SU-DHL-6 (cell line): ENCODE results near the gene UNC93B1.

Experiments
- H2AFZ ChIP-seq: fragments of 200-600 bp; sonication (generic); 2 replicates; pipeline ENCODE4 v1.6.1; 2014; ENCODE audit warnings: low read depth, mild to moderate bottlenecking, moderate library complexity, mixed read lengths, antibody characterized with exemption, low read length; ENCODE audit not compliant: severe bottlenecking
- H3F3A ChIP-seq: fragments of 200-600 bp; shearing (Covaris generic); 2 replicates; pipeline ENCODE4 v1.6.0; 2016; ENCODE audit warnings: antibody characterized with exemption, mild to moderate bottlenecking; ENCODE audit not compliant: insufficient read depth
- H3K27ac ChIP-seq: fragments of 200-600 bp; sonication (generic); 2 replicates; pipeline ENCODE4 v1.5.1; 2016; ENCODE audit warnings: low read depth, mild to moderate bottlenecking, low read length, moderate library complexity, mixed read lengths
- H3K27me3 ChIP-seq: fragments of 200-600 bp; sonication (generic), shearing (Covaris generic); 2 replicates; pipeline ENCODE4 v1.6.0; 2014; ENCODE audit warnings: mild to moderate bottlenecking, low read length
- H3K36me3 ChIP-seq: fragments of 200-600 bp; sonication (generic); 2 replicates; pipeline ENCODE4 v1.6.1; 2014; ENCODE audit warnings: mild to moderate bottlenecking, low read length, mixed read lengths
- H3K4me2 ChIP-seq: fragments of 300-600, 200-600 bp; shearing (Covaris generic), sonication (generic); 2 replicates; pipeline ENCODE4 v1.6.0; 2014; ENCODE audit warnings: low read length, low read depth, mild to moderate bottlenecking; ENCODE audit not compliant: poor library complexity, severe bottlenecking
- H3K4me3 ChIP-seq: fragments of 200-600 bp; sonication (generic); 2 replicates; pipeline ENCODE4 v1.5.1; 2014; ENCODE audit warnings: antibody characterized with exemption, low read length, mild to moderate bottlenecking, mixed read lengths; ENCODE audit not compliant: insufficient read depth, poor library complexity, severe bottlenecking
- H3K79me2 ChIP-seq: fragments of 200-600 bp; sonication (generic); 2 replicates; pipeline ENCODE4 v1.6.1; 2014; ENCODE audit warnings: mild to moderate bottlenecking, low read length, moderate library complexity; ENCODE audit not compliant: insufficient read depth
- H3K9ac ChIP-seq: fragments of 200-600 bp; sonication (generic); 2 replicates; pipeline ENCODE4 v1.7.0; 2014; ENCODE audit warnings: mild to moderate bottlenecking, low read length
- H3K9me2 ChIP-seq: fragments of 200-600 bp; sonication (generic); replicated peaks from 2 replicates; pipeline ENCODE4 v1.6.1; 2014; ENCODE audit warnings: low read length; ENCODE audit not compliant: insufficient read depth
- H3K9me3 ChIP-seq: fragments of 200-600 bp; sonication (generic); 2 replicates; pipeline ENCODE4 v1.6.1; 2014; ENCODE audit warnings: low read length, mixed read lengths; ENCODE audit not compliant: insufficient read depth
- H4K20me1 ChIP-seq: fragments of 200-600 bp; sonication (generic); 2 replicates; pipeline ENCODE4 v1.6.1; 2014; ENCODE audit warnings: low read depth, mild to moderate bottlenecking, antibody characterized with exemption, low read length, moderate library complexity, mixed read lengths
- CTCF ChIP-seq: fragments of 200-600 bp; sonication (generic); IDR thresholded peaks from one replicate; pipeline ENCODE4 v1.5.1; 2017; ENCODE audit warnings: antibody characterized with exemption, mild to moderate bottlenecking, low read length, moderate library complexity; ENCODE audit not compliant: insufficient read depth, poor library complexity, severe bottlenecking
- EZH2phosphoT487 ChIP-seq: fragments of 200-600 bp; sonication (generic), shearing (Covaris generic); conservative IDR thresholded peaks from 2 replicates; pipeline ENCODE4 v1.6.1; 2018; ENCODE audit warnings: mild to moderate bottlenecking, antibody characterized with exemption, low read length, moderate library complexity, mixed read lengths

Gene UNC93B1

GRCh38 chr11:68016904-68017817, 13.3 kb upstream of the UNC93B1 start:
- Histone ChIP-seq H3F3A (no peaks in the 10 kb centered on the region), H3K9ac (no peak overlapping the region), H3K79me2 (no peaks in the 10 kb centered on the region), H3K4me2 (no peak overlapping the region), H4K20me1 (no peaks in the 10 kb centered on the region), H3K27ac (no peak overlapping the region), H2AFZ (no peak overlapping the region), H3K9me2 (no peaks in the 10 kb centered on the region), H3K27me3 (no peaks in the 10 kb centered on the region), H3K4me3 (no peak overlapping the region), H3K9me3 (no peaks in the 10 kb centered on the region), H3K36me3 (no peaks in the 10 kb centered on the region)
- no peak for TF ChIP-seq EZH2phosphoT487
- no peak for TF ChIP-seq CTCF

DNA sequence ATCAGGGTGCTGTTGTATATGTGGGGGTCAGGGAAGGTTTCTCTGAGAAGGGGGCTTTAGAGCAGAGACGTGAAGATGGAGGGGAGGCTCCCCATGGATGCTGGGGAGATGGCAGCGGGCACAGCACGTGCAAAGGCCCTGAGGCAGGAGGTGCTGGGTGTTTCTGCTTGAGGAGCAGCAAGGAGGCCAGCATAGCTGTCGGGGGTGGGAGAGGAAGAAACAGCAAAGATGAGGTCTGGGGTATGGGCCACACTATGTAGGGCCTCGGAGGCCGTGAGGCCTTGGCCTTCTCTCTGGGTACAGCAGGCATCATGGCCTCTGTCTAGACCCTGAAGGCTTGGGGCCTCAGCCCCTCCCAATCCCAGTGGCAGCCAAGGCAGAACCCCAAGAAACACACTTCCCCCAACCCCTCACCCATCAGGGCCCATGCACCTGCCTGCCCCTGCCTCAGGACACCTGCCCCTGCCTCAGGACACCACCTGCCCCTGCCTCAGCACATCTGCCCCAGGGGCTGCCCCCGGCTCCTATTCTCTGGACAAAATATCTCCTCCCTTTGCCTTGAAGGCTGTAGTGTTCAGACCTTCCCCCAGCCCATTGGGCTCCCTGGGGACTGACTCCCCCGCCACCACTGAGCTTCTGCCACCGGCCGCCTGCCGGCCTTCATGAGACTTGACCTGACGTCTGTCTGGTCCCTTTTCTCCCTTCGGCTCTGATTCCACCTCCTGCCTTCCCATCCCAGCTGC, 12.4 kb upstream of the UNC93B1 start:
- Histone ChIP-seq H3K4me3 (no peak overlapping the region), H2AFZ (no peak overlapping the region), H3K79me2 (no peaks in the 10 kb centered on the region), H3K9me2 (no peaks in the 10 kb centered on the region), H3K27me3 (no peaks in the 10 kb centered on the region), H3K4me2 (no peak overlapping the region), H3F3A (no peaks in the 10 kb centered on the region), H4K20me1 (no peaks in the 10 kb centered on the region), H3K9me3 (no peaks in the 10 kb centered on the region), H3K9ac (no peak overlapping the region), H3K36me3 (no peaks in the 10 kb centered on the region), H3K27ac (no peak overlapping the region)
- TF ChIP-seq EZH2phosphoT487 (no peak), CTCF (no peak)

DNA sequence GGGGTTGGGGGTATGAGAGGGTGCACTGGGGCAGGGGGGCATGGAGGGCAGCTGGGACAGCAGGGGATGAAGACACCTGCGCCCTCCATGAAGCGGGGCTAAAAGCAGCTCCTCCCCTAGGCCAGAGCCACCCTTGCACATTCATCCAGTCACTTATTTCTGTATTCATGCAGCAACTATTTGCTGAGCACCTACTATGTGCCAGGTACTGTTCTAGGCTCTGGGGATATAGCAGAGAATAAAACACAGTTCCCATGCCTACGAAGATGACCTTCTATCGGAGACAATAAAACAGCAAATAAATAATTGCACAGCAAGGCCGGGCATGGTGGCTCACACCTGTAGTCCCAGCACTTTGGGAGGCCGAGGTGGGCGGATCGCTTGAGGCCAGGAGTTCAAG, 11.6 kb upstream of the UNC93B1 start:
- Histone ChIP-seq H3K4me2 (no peak overlapping the region), H3K79me2 (no peaks in the 10 kb centered on the region), H3K9me2 (no peaks in the 10 kb centered on the region), H3F3A (no peaks in the 10 kb centered on the region), H3K36me3 (no peaks in the 10 kb centered on the region), H3K27me3 (no peaks in the 10 kb centered on the region), H3K9me3 (no peaks in the 10 kb centered on the region), H3K4me3 (no peak overlapping the region), H3K27ac (no peak overlapping the region), H3K9ac (no peak overlapping the region), H4K20me1 (no peaks in the 10 kb centered on the region), H2AFZ (no peak overlapping the region)
- TF ChIP-seq EZH2phosphoT487 (no peak), CTCF (no peak)
